DND-41 (cell line): Measurements from ENCODE around the gene KATNAL2.

Source experiments
- ATAC-seq: fragments of 200-7000 bp; cut with Tn5 transposase; 3 replicates; pipeline ENCODE4 v1.9.1; 2021; ENCODE audit warnings: low read depth; ENCODE audit not compliant: insufficient read depth
- DNase-seq: peaks from one replicate; pipeline ENCODE4 v3.0.0-alpha.2; 2020
- H2AFZ ChIP-seq: 2 replicates; pipeline ENCODE4 v1.6.0; 2012; ENCODE audit warnings: low read depth, low read length
- H3K27ac ChIP-seq: 2 replicates; pipeline ENCODE4 v1.5.1; 2012; ENCODE audit warnings: low read length, inconsistent platforms
- H3K27me3 ChIP-seq: fragments of 200-600 bp; sonication (generic); 2 replicates; pipeline ENCODE4 v1.6.0; 2012; ENCODE audit warnings: low read length, mild to moderate bottlenecking, inconsistent platforms; ENCODE audit not compliant: insufficient read depth, poor library complexity
- H3K36me3 ChIP-seq: 2 replicates; pipeline ENCODE4 v1.5.1; 2012; ENCODE audit warnings: low read length, inconsistent platforms; ENCODE audit not compliant: insufficient read depth
- H3K4me1 ChIP-seq: 2 replicates; pipeline ENCODE4 v1.5.1; 2012; ENCODE audit warnings: mild to moderate bottlenecking, low read length; ENCODE audit not compliant: insufficient read depth
- H3K4me2 ChIP-seq: 2 replicates; pipeline ENCODE4 v1.6.0; 2012; ENCODE audit warnings: mild to moderate bottlenecking, moderate library complexity, low read length, inconsistent platforms; ENCODE audit not compliant: insufficient read depth
- H3K4me3 ChIP-seq, 2 experiments: fragments of 200-600 bp in 1 of 2; shearing (Covaris generic) in 1 of 2; 2 replicates each; pipeline ENCODE4 v1.5.1; 2012 to 2016; ENCODE audit warnings: inconsistent platforms in 2 of 2, low read length in 2 of 2, mild to moderate bottlenecking in 2 of 2, low read depth in 1 of 2, moderate library complexity in 1 of 2
- H3K79me2 ChIP-seq: 2 replicates; pipeline ENCODE4 v1.6.0; 2012; ENCODE audit warnings: low read length, inconsistent platforms; ENCODE audit not compliant: insufficient read depth
- H3K9ac ChIP-seq: 2 replicates; pipeline ENCODE4 v1.6.0; 2012; ENCODE audit warnings: low read depth, mild to moderate bottlenecking, inconsistent platforms, low read length, moderate library complexity
- H3K9me3 ChIP-seq: 2 replicates; pipeline ENCODE4 v1.5.1; 2012; ENCODE audit warnings: low read length, moderate library complexity, mild to moderate bottlenecking, inconsistent platforms; ENCODE audit not compliant: insufficient read depth, severe bottlenecking
- H4K20me1 ChIP-seq: 2 replicates; pipeline ENCODE4 v1.6.0; 2012; ENCODE audit warnings: low read length; ENCODE audit not compliant: insufficient read depth
- EZH2 ChIP-seq: IDR thresholded peaks from 3 replicates; pipeline ENCODE4 v1.6.1; 2012; ENCODE audit warnings: borderline replicate concordance, low read depth, mild to moderate bottlenecking, moderate library complexity, low read length, inconsistent platforms; ENCODE audit not compliant: severe bottlenecking
- TF ChIP-seq, protein P1 (sequence below): IDR thresholded peaks from 2 replicates; pipeline ENCODE4 v1.5.1; 2012; ENCODE audit warnings: borderline replicate concordance, low read length, moderate library complexity, mild to moderate bottlenecking; ENCODE audit not compliant: poor library complexity, severe bottlenecking; ENCODE audit errors: extremely low read depth

Gene KATNAL2

DNA sequence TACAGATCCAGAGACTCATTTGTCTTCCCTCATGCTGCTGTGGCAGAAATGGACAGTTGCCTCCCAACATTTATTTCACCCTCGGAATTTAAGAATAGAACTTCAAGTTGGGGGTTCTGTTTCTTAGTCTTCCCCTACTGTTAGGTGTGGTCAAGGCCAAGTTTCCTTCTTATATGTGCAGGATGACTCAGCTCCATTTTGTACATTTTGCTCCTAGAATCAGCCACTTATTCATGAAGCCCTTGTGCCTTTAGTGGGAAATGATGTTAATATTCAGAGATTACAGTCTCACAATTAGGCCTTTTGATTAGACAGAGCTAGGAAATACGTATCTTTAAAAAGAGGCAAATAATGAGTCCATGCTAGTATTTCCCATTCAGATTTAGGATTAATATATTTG lies 164.2 kb downstream of the KATNAL2 start:
- no peaks in the 10 kb centered on the region for H3K9me3 ChIP-seq
- ATAC-seq: no peak
- no peaks in the 10 kb centered on the region for H3K79me2 ChIP-seq
- no peak overlapping the region for H3K4me3 ChIP-seq
- DNase-seq: no peak
- TF ChIP-seq, protein P1, sequence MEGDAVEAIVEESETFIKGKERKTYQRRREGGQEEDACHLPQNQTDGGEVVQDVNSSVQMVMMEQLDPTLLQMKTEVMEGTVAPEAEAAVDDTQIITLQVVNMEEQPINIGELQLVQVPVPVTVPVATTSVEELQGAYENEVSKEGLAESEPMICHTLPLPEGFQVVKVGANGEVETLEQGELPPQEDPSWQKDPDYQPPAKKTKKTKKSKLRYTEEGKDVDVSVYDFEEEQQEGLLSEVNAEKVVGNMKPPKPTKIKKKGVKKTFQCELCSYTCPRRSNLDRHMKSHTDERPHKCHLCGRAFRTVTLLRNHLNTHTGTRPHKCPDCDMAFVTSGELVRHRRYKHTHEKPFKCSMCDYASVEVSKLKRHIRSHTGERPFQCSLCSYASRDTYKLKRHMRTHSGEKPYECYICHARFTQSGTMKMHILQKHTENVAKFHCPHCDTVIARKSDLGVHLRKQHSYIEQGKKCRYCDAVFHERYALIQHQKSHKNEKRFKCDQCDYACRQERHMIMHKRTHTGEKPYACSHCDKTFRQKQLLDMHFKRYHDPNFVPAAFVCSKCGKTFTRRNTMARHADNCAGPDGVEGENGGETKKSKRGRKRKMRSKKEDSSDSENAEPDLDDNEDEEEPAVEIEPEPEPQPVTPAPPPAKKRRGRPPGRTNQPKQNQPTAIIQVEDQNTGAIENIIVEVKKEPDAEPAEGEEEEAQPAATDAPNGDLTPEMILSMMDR: no peak
- TF ChIP-seq EZH2: no peak
- H3K4me1 ChIP-seq: no peaks in the 10 kb centered on the region
- no peaks in the 10 kb centered on the region for H3K27me3 ChIP-seq
- H3K4me2 ChIP-seq: no peak overlapping the region
- H3K27ac ChIP-seq: no peak overlapping the region
- H2AFZ ChIP-seq: no peak overlapping the region
- no peak overlapping the region for H3K9ac ChIP-seq
- H3K36me3 ChIP-seq: no peaks in the 10 kb centered on the region
- no peaks in the 10 kb centered on the region for H4K20me1 ChIP-seq

DNA sequence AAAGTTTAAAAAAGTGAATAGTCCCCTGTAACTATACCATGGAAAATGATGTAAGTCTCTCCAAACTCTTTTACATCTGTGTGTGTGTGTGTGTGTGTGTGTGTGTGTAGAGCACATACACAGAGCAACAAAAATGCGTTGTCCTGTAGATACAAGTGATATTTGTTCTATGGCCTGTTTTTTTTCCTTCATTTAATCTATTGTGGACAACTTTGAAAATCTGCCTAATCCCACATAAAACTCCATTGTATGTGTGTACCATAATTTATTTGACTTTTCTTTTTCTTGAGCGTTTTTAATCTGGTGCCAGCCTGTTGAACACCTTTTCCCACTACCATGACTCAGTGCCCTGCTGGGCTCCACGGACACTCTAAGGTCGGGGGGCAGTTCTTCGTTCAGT lies 170.3 kb downstream of the KATNAL2 start:
- ATAC-seq: no peak
- DNase-seq: no peak
- H3K9me3 ChIP-seq: no peaks in the 10 kb centered on the region
- no peak overlapping the region for H3K4me3 ChIP-seq
- no peak overlapping the region for H3K9ac ChIP-seq
- H3K4me1 ChIP-seq: no peaks in the 10 kb centered on the region
- H3K27me3 ChIP-seq: no peaks in the 10 kb centered on the region
- TF ChIP-seq EZH2: no peak
- TF ChIP-seq, protein P1: no peak
- H3K27ac ChIP-seq: no peak overlapping the region
- H2AFZ ChIP-seq: no peak overlapping the region
- no peaks in the 10 kb centered on the region for H4K20me1 ChIP-seq
- H3K79me2 ChIP-seq: no peaks in the 10 kb centered on the region
- H3K36me3 ChIP-seq: no peaks in the 10 kb centered on the region
- no peak overlapping the region for H3K4me2 ChIP-seq

DNA sequence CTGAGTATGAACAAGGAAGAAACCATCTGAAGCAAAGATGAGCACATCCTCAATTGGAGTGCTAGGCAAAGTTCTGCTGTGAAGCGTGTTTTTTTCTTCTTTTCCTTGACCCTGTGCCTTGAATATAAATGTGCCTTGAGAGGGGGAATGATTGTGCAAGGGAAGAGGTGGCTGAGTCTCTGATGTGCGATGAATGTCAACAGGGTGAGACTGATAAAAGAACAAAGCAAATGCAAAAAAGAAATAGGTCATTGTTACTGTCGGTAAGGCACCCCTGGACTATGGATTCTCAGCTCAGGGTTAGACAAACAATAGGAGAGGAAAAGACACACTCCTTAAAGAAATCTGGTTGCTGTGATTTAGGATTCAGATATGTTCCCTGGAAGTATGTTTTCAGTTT lies 178.4 kb downstream of the KATNAL2 start:
- DNase-seq (no peak), ATAC-seq (no peak)
- H3K27me3 ChIP-seq: no peaks in the 10 kb centered on the region
- no peak overlapping the region for H3K27ac ChIP-seq
- H3K79me2 ChIP-seq: no peaks in the 10 kb centered on the region
- H3K9me3 ChIP-seq: no peaks in the 10 kb centered on the region
- no peak overlapping the region for H3K9ac ChIP-seq
- TF ChIP-seq EZH2: no peak
- TF ChIP-seq, protein P1: no peak
- no peak overlapping the region for H2AFZ ChIP-seq
- H3K4me3 ChIP-seq: no peak overlapping the region
- H3K4me2 ChIP-seq: no peak overlapping the region
- no peaks in the 10 kb centered on the region for H3K4me1 ChIP-seq
- H4K20me1 ChIP-seq: no peaks in the 10 kb centered on the region
- no peaks in the 10 kb centered on the region for H3K36me3 ChIP-seq

DNA sequence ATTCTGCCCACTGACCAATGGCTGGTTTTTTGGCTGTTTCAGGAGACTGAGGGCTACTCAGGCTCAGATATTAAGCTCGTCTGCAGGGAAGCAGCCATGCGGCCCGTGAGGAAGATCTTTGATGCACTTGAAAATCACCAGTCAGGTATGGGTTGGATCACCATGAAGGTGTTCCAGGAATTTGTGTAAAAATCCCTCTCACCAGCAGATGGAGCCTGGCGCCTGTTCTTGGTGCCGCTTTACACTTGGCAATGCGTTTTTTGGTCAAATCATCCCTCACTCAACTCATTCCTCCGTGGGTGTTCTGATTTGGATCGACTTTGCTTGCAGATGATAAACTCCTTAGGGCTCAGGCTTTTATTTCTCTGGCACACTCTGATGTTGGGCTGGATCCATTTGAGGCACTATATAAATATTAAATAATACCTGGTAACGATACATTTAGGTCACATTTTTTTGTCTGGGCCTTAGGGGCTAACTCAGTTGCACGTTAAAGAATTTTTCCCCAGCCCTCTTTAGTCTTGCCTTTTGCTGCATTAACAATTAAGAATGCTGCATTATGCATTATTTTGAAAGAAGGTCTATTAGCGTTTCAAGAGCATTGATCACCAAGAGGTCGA lies 182.9 kb downstream of the KATNAL2 start:
- Histone ChIP-seq H4K20me1 (no peaks in the 10 kb centered on the region), H3K4me1 (no peaks in the 10 kb centered on the region), H3K27ac (no peak overlapping the region), H3K9me3 (no peaks in the 10 kb centered on the region), H3K36me3 (peaks cover 14% of the 10 kb centered on the region; the same call in 1 of the 2 replicates), H3K27me3 (no peaks in the 10 kb centered on the region), H3K4me3 (no peak overlapping the region), H3K4me2 (no peak overlapping the region), H3K79me2 (no peaks in the 10 kb centered on the region), H3K9ac (no peak overlapping the region), H2AFZ (no peak overlapping the region)
- TF ChIP-seq, protein P1: peak; percentile 73
- TF ChIP-seq EZH2: no peak
- ATAC-seq (peak; percentile 75; the same call in 2 of the 3 replicates), DNase-seq (peak; percentile 54)
